ENCODE results near the gene TYW1B.
"Not testable (repeated sequence)": the region's sequence is repeated elsewhere in the genome, so short reads cannot be mapped to it uniquely, and the experiment has no call there.

The TYW1B gene

DNA sequence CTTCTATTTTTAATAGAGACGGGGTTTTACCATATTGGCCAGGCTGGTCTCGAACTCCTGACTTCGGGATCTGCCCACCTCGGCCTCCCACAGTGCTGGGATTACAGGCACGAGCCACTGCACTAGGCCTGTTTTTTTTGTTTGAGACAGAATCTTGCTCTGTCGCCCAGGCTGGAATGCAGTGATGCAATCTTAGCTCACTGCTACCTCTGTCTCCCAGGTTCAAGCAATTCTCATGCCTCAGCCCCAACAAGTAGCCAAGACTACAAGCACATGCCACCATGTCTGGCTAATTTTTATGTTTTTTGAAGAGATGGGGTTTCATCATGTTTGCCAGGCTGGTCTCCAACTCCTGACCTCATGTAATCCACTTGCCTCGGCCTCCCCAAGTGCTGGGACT is 73.7 kb downstream of the TYW1B start:
- no peak for DNase-seq

DNA sequence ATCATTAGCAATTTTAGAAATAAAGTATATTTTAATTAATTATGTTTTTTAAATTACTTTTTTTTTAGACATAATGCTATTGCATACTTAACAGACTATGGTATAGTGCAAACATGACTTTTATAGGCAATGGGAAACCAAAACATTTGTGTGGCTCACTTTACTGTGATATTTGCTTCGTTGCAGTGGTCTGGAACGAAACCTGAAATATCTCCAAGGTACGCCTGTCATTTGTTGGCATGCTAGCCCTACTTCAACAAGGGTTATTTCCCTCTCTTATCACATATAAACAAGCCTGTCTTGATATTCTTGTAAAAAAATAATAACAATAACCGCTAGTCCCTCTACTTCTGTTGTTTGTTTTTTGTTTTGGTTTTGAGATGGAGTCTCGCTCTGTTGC is 74.2 kb downstream of the TYW1B start:
- no peak for DNase-seq

DNA sequence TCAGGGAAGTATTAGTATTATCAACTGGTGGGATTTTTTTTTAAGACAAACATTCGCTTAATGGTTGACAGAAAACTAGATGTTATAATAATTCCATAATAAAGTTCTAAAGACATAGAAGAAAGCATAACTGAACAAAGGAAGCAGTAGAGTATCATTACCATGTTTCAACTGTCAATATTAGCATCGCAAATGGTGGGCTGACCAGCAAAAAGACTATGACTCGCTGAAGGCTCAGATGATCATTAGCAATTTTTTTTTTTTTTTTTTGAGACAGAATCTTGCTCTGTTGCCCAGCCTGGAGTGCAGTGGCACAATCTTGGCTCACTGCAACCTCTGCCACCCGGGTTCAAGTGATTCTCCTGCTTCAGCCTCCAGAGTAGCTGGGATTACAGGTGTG is 74.8 kb downstream of the TYW1B start:
- DNase-seq: not testable (repeated sequence)

DNA sequence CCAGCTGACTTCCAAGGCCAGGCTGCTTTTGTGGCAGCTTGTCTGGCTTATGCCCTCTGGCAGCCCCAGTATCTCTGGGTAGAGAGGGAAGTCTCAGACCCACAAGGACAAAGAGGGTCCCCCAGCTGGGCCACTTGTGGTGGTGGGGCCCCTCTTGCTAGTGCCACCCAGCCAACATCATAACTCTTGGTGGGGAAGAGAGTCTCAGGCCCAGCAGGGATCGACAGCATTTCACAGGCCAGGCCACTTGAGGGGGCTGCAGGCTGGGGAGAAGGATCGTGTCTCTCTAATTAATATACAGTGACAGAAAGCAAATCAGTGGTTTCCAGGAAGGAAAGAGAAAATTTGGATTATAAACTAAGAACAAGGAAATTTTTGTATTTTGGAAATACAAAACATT is 76.0 kb downstream of the TYW1B start:
- peak in 1 of 51 donors; percentile 2 for DNase-seq

DNA sequence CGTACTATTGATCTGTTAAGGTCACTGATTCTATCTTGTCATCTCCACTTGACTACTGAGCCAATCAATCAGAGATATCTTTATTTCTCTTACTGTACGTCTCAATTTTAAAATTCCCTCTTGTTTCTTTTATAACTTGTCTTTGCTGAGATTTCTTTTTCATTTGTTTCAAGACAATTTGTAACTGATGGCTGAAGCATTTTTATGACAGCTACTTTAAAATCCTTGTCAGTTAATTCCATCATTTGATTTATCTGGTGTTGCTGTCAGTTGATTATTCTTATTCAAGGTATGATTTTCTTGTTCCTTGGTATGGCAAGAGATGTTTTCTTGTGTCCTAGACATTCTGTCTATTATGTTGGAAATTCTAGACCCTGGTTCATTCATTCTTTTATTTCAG is 76.6 kb downstream of the TYW1B start:
- no peak for DNase-seq

DNA sequence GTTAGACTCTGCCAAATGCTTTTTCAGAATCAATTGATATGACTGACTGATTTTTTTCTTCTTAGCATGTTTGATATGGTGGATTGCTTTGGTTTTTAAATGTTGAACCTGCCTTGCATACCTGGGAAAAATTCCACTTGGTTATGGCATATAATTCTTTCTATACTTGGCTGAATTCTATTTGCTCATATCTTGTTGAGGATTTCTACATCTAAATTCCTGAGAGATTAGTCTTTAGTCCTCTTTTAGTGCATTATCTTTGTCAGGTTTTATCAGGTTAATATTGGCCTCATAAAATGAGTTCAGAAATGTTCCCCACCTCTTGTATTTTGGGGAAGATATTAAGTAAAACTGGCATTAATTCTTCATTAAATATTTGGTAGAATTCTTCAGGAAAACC is 79.4 kb downstream of the TYW1B start:
- not testable (repeated sequence) for DNase-seq

DNA sequence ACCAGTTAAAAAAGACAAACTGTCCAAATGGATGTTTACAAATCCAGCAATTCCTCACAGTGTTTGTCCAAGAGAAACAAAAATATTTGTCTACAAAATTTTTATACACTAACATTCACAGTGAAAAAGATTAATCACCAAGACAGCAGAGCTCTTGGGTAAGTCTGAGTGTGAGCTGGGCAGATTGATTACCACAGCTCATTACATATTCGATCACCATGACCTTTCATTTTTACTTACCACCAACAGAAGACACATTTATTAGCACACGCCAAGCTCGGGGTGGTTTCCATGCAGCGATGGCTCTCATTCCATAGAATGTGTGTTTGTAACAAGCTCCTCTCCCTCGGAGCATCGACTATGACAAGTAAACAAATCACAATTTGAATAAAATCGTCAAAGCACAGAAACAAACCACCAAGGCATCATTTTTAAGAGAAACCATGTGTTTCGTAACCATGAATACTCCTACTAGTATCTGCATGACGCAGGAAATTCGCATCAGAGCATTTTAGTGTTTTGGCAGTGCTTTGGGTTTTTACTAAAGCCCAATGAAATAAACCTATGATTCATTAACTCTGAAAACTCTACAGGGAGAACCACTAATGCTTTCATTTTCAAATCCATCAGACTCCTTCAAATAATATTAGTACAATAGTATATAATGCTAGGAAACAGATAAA is 83.6 kb downstream of the TYW1B start:
- DNase-seq: not testable (repeated sequence)

DNA sequence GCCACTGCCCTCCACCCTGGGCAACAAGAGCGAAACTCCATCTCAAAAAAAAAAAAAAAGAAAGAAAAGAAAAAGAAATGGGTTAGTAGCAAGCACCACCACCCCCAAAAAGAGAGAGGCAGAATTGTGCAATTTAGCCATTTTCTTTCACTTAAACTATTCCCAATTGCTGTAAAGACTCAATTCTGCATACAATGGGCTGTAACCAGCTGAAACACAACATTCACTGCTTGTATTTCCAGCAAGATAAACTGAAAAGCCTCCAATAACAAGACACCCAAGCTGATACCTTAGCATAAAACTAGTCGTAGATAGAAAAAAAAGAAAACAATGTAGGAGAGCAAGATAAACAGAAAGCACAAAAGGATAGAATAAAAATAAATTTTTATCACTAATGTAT is 84.2 kb downstream of the TYW1B start:
- not testable (repeated sequence) for DNase-seq

DNA sequence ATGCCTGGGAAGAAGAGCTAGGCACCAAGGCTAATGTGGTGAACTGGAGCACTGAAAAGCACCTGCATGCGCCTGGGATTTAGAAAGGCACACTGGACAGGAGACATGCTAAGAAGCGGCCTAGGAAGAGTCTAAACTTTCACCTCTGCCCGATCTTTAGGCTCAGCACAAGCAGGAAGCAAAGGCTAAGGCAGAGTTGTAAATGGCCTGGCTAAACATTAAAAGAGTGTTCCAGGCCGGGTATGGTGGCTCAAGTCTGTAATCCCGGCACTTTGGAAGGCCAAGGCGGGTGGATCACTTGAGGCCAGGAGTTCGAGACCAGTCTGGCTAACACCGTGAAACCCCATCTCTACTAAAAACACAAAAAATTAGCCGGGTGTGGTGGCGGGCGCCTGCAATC is 88.3 kb downstream of the TYW1B start:
- not testable (repeated sequence) for DNase-seq

DNA sequence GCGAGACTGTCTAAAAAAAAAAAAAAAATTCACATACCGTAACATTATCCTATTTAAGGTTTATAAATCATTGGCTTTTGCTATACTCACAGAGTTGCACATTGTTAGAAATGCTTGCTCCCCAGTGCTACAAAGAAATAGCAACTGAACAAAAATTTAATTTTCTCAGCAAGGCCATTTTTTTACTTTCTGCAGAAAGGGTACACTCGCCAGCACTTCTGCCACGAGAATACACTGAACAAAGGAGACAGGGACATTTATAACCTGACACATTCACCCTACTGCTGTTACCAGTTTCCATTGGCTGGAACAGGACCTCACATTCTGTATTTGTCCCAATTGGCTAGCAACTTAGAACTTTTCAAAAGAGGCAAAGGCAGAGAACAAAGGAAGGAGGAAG is 92.1 kb downstream of the TYW1B start:
- not testable (repeated sequence) for DNase-seq

DNA sequence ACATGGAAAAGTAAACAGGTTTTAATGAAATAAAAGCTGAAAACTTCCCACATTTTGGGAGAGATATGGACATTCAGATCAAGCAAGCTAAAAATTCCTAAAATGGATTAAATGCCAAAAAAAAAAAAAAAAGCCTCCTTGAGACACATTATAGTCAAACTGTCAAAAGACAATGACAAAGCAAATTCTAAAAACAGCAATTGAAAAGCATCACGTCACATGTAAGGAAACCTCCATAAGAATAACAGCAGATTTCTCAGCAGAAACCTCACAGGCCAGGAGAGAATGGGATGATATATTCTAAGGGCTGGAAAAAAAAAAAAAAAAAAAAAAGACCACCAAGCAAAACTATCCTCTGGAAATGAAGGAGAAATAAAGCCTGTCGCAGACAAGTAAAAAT is 97.2 kb downstream of the TYW1B start:
- not testable (repeated sequence) for DNase-seq

DNA sequence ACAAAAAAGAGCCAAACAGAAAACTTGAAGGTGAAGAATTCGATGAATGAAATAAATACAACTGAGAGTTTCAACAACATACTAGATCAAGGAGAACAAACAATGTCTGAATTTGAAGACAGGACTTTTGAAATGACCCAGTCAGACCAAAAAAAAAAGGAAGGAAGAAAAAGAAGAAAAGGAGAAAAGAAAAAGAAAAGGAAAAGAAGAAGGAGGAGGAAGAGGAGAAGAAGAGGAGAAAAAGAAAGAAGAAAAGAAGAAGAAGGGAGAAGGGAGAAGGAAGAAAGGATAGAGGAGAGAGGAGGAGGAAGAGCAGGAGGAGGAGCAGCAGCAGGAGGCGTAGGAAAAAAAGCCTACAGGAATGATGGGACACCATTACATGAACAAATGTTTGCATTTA is 97.6 kb downstream of the TYW1B start:
- DNase-seq: not testable (repeated sequence)

DNA sequence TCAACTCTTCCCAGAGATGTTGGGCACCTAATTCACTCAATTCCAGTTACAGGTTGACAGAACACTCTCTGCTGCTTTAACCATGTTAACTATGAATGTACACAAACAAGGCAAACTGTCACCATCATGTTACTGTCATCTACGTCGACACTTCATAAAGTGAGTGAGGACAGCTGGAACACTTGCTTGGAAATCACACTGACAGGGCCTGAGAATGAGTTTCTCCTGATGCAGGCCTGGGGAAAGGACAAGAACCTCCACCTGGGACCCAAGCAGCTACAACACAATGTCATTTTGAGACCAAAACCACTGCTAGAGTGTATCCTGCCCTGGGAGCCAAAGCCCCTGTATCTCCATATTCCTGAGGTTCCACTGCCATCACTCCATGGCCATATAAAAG is 98.9 kb downstream of the TYW1B start:
- DNase-seq: not testable (repeated sequence)

DNA sequence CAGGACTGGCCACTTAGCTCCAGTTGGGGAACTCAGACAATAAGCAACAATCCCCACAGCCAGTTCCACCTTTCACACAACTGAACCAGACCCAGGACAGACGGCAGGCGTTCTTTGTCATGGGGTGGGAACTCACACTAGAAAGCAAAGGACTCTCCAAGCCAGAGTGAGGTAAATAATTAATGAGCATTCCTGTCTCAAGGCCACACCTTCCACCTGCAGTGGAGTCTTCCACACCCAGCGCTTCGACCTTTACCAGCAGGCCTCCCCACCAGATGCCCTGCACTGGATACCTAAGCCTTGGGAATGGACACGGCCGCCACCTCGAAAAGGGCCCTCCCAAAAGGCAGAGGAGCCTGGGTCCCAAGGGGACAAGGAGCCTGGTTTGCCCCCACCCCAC is 105.3 kb downstream of the TYW1B start:
- not testable (repeated sequence) for DNase-seq

DNA sequence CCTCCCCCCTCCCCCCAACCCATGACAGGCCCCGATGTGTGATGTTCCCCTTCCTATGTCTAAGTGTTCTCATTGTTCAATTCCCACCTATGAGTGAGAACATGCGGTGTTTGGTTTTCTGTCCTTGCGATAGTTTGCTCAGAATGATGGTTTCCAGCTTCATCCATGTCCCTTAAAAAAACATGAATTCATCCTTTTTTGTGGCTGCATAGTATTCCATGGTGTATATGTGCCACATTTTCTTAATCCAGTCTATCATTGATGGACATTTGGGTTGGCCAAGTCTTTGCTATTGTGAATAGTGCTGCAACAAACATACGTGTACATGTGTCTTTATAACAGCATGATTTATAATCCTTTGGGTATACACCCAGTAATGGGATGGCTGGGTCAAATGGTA is 107.1 kb downstream of the TYW1B start:
- not testable (repeated sequence) for DNase-seq

DNA sequence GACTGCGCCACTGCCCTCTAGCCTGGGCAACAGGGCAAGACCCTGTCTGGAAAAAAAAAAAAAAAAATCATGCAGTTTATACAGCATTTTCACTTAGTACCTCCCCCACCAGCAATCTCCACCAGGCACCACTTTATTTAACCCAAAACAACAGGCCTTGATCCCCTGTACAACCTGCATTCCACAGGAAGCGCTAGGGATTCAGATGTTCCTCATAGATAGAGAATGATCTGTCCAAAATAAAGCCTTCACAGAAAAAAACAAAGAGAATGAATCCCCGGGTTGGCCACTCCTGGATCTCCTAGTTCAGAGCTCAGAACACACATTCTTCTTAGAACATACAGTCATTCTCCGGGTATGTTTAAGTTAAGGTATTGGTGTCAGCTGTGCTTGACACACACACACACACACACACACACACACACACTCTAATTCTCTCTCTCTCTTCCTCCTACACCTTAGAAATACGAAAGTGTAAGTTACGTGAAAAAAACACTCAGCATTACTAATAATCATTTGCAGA is 110.7 kb downstream of the TYW1B start:
- DNase-seq: not testable (repeated sequence)

DNA sequence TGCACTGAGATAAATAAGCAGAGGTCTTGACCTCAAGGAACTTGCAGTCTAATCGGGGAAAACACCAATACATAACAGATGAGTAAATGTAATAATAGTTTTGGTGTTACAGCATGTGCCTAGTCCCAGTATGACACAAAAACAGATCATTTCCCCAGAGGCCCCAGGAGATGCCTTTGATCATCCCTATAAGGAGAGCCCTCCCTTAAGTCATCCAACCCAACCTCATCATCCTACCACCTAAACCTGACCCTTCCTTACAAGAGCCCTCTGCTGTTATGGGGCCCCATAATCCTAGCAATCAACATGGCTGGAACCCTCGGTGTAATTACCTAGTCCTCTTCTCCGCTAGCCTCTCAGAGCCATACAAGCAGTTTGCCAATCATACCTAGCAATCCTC is 116.1 kb downstream of the TYW1B start:
- not testable (repeated sequence) for DNase-seq

DNA sequence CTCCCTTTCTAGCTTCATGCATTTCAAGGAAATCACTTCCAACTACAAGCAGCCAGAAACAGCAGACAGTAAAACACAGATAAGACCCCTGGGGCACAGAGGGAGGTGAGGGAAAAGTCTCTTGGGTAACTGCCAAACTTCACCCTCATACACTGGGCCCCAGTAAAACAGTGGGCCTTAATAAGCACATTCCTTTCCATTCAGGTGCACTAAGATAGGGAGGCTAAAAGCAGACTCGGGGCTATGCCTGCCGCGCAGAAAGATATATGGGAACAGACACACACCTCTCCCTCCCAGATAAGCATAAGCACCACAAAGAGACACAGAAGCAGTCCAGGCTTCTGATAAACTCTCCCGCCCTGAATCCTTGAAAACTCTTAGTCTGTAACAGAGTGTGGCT is 117.0 kb downstream of the TYW1B start:
- DNase-seq: no peak

DNA sequence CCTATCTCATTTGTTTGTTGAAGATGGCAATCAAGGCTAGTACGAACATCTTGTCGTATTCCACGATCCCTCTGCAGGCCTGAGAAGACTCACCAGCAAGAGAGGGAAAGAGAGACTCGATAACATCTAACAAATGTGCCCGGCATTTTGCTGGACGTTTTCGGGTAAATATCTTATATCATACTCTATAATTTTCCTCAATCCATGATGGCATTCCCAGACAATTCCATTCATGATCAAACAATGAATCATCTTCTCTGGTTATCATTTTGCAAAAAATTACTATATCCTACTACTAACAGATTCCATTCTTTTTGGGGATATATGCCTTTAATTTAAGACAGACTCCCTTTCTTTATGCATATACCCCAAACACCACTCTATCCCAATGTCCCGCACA is 118.1 kb downstream of the TYW1B start:
- no peak for DNase-seq

DNA sequence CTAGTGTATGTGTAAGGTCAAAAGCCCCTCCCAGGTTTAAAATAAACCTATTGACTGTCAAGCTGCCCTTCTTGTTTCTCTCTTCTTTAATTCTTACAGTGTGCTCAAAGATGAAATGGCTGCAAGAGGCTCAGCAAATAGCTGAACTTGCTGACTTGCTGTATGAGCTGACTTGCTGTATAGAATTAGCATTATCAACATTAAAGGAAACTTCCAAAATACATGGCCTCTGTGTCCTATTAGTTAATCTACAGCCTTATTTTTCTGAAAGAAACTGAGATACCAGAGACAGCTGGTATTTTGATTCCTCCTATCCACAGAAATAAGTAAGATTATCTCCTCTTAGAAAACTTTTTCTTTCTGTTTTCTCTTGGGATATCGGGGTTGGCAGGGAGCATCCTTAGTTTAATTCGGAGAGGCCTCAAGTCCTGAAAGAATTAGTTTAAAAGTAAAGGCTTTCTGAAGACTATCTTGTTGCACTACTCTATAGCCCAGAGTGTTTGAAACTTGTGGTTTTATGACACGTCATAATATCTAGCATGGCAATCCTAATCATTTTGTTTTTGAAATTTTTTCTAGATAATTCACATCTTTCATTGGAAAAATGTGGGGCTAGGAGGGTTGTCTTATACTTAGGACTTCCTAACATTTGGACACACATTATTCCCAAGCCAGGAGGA is 119.5 kb downstream of the TYW1B start:
- DNase-seq: not testable (repeated sequence)

DNA sequence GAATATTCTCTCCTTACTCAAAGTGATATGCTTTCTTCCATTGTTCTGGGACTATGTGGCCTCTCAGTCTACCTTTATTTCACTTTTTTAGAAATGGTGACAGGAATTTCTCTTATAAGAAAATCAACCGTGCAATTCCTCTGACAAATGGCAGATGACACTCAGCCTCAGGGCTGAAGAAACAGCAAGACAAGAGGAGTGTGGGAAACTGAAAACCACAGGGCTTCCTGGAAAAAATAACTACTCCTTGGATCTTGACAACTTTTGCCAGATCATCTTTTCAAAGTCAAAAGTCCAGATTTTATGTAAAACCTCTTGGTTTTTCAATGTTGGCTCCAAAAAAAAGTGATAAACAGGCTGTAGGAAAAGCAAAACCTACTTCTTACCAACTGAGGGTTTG is 121.5 kb downstream of the TYW1B start:
- no peak for DNase-seq

DNA sequence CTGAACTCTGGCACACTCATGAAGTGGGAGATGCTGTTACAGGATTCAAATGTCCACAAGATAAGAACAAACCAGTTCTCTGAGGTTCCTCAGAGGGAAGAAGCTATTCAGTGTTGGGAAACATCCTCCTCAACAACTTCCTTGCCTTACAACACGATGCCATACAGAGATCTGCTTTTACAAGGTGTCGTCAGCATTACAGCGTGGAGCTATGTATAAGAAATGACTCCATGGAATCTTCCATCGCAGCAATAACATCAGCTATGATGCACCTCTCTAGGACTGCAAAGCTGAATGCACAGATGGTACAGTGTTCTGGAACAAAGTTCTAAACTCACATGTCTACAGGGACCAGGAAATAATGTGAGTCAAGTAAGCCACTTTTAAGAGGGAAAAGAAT is 122.3 kb downstream of the TYW1B start:
- DNase-seq: not testable (repeated sequence)

DNA sequence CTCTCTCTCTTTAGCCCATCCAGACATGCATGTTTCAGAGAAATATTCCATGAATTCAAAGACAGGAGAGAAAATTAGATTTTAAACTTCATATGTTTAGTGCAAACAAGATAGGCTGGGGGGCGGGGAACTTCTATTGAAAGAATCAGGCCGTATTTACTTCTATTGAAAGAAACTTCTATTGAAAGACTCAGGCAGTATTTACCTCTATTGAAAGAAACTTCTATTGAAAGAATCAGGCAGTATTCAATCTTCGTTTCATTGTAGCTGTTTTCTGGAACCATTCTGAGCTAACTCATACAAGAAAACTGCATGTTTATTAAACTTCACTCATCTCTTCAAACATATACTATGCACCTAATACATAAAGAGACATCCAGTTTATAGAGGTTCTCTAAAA is 123.1 kb downstream of the TYW1B start:
- DNase-seq: no peak

Data from hypothalamus (tissue), 51 donors.